Mucosa of descending colon (tissue), 3 donors: ENCODE results near the gene PURB. TPM values are rescaled to one million over a fixed set of nuclear protein-coding genes. Genes with fewer than 3 reads are reported as not detected.

Experiments used
- ATAC-seq: fragments of 200-7000 bp; cut with Tn5 transposase; one replicate; pipeline ENCODE4 v1.9.1; 2020; ENCODE audit warnings: mild to moderate bottlenecking, moderate library complexity
- DNase-seq, 3 donors: peaks; one replicate each; pipeline ENCODE4 v3.0.0-alpha.2; 2020
- H3K36me3 ChIP-seq: fragments of 200-600 bp; one replicate; pipeline ENCODE4 v1.8.0; 2021; ENCODE audit warnings: low read depth, mild to moderate bottlenecking
- H3K4me1 ChIP-seq: fragments of 200-600 bp; one replicate; pipeline ENCODE4 v1.8.0; 2021; ENCODE audit warnings: low read depth, mild to moderate bottlenecking
- H3K4me3 ChIP-seq: fragments of 200-600 bp; one replicate; pipeline ENCODE4 v1.8.0; 2021; ENCODE audit warnings: mild to moderate bottlenecking
- H3K9me3 ChIP-seq: fragments of 200-600 bp; one replicate; pipeline ENCODE4 v1.8.0; 2021; ENCODE audit warnings: mild to moderate bottlenecking
- intact Hi-C, 2 donors: fragments of 100-400 bp; cut with DNase I in 1 of 2; cut with micrococcal nuclease in 1 of 2; formaldehyde crosslinking; loops; one replicate each; pipeline versions ENCODE4 v1.11.0 to v1.11.1; 2022; cut with DNase I, micrococcal nuclease
- total RNA-seq, 3 donors: library from RNA; stranded (reverse); fragmentation: NEBNext Ultra II Directional in 2 of 3; extraction: Animal tissue kit (Norgen Biotek cat#: 25700) in 2 of 3; gene quantifications; one replicate each; pipeline versions ENCODE4 v1.2.1 to v1.2.4, GENCODE V29; 2021 to 2023
- TF ChIP-seq, protein P1 (sequence below): fragments of 200-600 bp; IDR thresholded peaks from one replicate; pipeline ENCODE4 v1.8.0; 2022; ENCODE audit warnings: antibody characterized with exemption, mild to moderate bottlenecking
- donor health status: DM: no; HTN: no; CAD: no; lungs with moderate emphysema.
- donor health status: DM: no; HTN: no; CAD: no.
- donor health status: DM: no; HTN: yes; CAD: no.

The PURB gene
- total RNA-seq, 3 donors from 2014 or later: 18.5 to 47.1 (median 20.1) TPM

DNA sequence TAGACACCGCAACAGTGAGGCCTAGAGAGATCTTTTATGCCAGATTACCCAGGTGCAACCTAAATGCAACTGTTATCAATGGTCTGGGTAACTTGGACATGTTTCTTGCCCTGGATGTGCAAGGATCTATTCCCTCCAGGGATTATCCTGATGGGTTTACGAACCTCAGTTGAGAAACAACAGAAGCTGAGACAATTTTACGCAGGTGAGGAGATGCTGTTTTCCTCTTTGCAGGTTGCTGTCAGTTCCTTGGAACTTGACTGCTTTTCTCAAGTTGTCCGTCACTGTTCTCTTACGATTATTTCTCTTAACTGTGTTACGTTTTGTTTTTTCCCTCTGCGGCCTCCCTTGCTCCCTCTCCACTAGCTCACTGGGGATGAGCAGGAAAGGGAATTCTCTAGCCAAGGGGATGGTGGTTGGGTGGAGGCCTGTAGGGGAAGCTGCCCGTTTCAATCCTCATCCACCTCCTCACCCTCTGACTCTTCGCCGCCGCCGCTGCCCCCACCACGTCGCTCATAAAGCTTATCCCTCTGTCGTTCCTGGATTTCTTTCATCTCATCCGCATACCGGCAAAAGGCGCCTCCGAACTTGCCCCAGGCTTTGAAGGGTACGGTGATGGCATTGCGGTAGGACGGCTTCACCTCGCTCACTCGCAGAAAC, 1.2 kb downstream of the PURB start:
- TF ChIP-seq, protein P1, sequence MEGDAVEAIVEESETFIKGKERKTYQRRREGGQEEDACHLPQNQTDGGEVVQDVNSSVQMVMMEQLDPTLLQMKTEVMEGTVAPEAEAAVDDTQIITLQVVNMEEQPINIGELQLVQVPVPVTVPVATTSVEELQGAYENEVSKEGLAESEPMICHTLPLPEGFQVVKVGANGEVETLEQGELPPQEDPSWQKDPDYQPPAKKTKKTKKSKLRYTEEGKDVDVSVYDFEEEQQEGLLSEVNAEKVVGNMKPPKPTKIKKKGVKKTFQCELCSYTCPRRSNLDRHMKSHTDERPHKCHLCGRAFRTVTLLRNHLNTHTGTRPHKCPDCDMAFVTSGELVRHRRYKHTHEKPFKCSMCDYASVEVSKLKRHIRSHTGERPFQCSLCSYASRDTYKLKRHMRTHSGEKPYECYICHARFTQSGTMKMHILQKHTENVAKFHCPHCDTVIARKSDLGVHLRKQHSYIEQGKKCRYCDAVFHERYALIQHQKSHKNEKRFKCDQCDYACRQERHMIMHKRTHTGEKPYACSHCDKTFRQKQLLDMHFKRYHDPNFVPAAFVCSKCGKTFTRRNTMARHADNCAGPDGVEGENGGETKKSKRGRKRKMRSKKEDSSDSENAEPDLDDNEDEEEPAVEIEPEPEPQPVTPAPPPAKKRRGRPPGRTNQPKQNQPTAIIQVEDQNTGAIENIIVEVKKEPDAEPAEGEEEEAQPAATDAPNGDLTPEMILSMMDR: no peak

DNA sequence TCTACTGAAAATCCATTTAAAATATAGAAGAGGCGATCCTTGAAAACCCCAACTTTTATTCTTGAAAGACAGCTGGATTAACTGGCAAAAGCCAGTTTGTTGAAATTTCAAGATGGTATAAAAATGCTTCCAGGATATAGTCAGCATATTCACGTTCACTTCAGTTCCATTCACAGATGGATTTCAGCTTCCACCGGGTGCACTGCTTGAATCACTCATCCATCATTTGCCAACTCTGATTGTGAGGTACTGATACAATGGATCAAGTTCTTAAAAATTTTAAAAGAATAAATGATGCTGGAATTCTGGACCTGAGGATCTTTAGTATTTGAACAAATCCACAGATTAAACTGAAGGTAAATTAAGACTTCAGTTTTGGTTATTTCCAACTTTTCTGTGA, 2.4 kb downstream of the PURB start:
- ATAC-seq (no peak), DNase-seq (no peak)
- Histone ChIP-seq H3K4me1 (peaks cover 40% of the 10 kb centered on the region), H3K36me3 (no peaks in the 10 kb centered on the region), H3K4me3 (no peak overlapping the region), H3K9me3 (no peaks in the 10 kb centered on the region)
- intact Hi-C loops: no loop called here
- TF ChIP-seq, protein P1: no peak

More for the DNA sequence above, 1.2 kb downstream of the PURB start:
- intact Hi-C loops: no loop called here
- DNase-seq: no peak
- peaks cover 40% of the 10 kb centered on the region for H3K4me1 ChIP-seq
- ATAC-seq: no peak
- no peaks in the 10 kb centered on the region for H3K36me3 ChIP-seq
- H3K9me3 ChIP-seq: no peaks in the 10 kb centered on the region
- H3K4me3 ChIP-seq: peak overlapping the region; percentile 93

DNA sequence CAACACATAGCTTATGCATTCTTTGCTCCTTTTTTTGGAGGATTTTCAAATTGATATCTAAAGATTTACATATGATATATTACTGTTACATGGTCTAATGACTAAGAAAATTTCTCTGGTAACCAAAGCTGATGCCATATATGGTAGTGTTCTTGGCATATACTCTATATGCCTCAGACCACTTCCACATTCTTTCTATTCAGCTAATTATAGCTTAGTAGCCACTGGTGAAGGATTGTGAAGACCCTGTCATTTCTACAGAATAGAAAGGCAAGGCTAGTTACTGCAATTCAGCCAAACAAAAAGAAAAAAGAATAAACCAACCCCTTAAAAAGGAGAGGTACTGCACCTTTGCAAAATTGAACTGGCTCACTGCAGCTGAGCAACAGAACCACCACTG, 3.7 kb downstream of the PURB start:
- Histone ChIP-seq H3K4me1 (peaks cover 40% of the 10 kb centered on the region), H3K9me3 (no peaks in the 10 kb centered on the region), H3K36me3 (no peaks in the 10 kb centered on the region), H3K4me3 (no peak overlapping the region)
- DNase-seq (no peak), ATAC-seq (no peak)
- intact Hi-C loops: no loop called here
- TF ChIP-seq, protein P1: no peak

DNA sequence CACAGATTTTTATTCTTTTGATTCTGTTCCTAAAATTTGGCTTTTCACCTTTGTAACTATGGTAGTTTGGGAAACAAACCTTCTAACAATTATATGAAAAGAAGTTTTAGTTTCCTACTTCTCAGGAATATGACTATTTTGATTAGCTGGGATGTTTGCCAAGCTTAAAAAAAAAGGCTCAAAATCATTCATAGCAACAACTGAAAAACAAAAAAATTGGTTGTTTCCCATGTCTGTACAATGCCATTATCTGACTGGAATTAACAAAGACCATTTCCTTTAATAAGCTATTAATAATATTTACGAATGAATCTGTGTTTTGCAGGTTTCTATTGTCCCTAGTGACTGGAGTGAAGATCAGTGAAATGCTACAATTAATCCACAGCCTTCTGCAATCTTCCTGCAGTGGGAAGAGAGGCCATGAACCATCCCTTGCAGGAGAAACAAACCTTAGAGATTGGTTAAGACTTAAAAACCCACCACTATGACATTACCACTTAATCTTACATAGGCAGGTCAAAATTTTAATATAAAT, 4.2 kb downstream of the PURB start:
- no peak overlapping the region for H3K4me3 ChIP-seq
- TF ChIP-seq, protein P1: no peak
- H3K36me3 ChIP-seq: no peaks in the 10 kb centered on the region
- intact Hi-C loops: no loop called here
- no peak for DNase-seq
- ATAC-seq: no peak
- peaks cover 40% of the 10 kb centered on the region for H3K4me1 ChIP-seq
- H3K9me3 ChIP-seq: no peaks in the 10 kb centered on the region

DNA sequence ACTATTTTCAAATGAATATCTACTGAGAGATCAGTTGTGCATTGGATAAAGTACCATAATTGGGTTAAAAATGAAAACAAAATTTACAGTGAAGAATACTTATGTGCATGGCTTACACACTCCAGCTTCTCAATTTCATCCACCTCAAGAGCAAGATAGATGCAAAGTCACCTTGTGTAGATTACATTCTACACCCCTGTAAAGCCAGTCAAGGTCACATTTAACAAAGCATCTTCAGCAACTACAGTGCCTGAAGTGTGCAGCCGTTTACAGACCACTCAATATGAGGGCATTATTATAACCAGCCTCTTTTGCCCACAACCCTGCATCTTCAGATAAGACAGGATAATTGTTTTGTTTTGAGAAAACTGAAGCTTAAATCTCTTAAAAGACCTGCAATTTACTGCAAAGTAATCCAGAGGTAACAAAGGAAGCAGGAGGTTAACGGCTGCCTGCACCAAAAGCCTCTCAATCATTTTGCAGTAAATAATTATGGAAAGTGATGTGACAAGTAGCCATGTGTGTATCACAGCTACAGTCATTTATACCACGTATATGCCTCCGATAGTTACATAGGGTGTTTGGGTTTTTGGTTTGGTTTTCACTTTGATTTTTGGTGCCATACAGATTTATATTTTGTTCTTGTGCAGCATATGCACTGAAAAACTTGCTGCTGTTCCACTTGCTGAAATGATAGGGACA, 4.9 kb downstream of the PURB start:
- H3K4me1 ChIP-seq: peaks cover 40% of the 10 kb centered on the region
- ATAC-seq (no peak), DNase-seq (no peak)
- intact Hi-C loops: no loop called here
- TF ChIP-seq, protein P1: no peak
- no peaks in the 10 kb centered on the region for H3K36me3 ChIP-seq
- H3K4me3 ChIP-seq: no peak overlapping the region
- no peaks in the 10 kb centered on the region for H3K9me3 ChIP-seq
